ENCODE measurements around the gene ACSL6. TPM values are rescaled to one million over a fixed set of nuclear protein-coding genes. Genes with fewer than 3 reads are reported as not detected.

Gene ACSL6
- total and polyA plus RNA-seq, 10 of the 15 experiments (the other 5 are each of a cell fraction or from before 2014, with no cell fraction given) = 0.06 to 0.53 TPM; not detected in 8

- TF ChIP-seq CUX1 (IDR thresholded peaks at IDR 0.05; ENCODE audit: insufficient replicate concordance, low read depth, low read length) = no peak
- no peak for TF ChIP-seq SIN3A (IDR thresholded peaks at IDR 0.05; ENCODE audit: low read depth, low read length)
Measured at GRCh38 chr5:131987251-131987650, 24.2 kb downstream of the ACSL6 start (continued).

GRCh38 chr5:131986161-131986912 lies 25.1 kb downstream of the ACSL6 start:
- no peak for ATAC-seq
- Histone ChIP-seq H3K4me2 (ENCODE audit: control insufficient read depth, insufficient read depth) (no peak overlapping the region), H4K20me1 (ENCODE audit: control insufficient read depth, insufficient read depth) (no peaks in the 10 kb centered on the region), H3K9me3 (replicated peaks; ENCODE audit: control insufficient read depth, insufficient read depth, low read length) (no peaks in the 10 kb centered on the region), H3K4me1 (ENCODE audit: control insufficient read depth, insufficient read depth, low read length) (no peaks in the 10 kb centered on the region), H3K27me3 (replicated peaks in 1 of 2; ENCODE audit: control insufficient read depth in 2 of 2, insufficient read depth in 2 of 2, low read length in 1 of 2) (peaks cover 0 to 1% of the 10 kb centered on the region in 2 experiments; a peak in 1 of 4 replicates), H3K9ac (ENCODE audit: control insufficient read depth, insufficient read depth, low read length) (no peak overlapping the region), H2AFZ (ENCODE audit: control insufficient read depth, low read depth, low read length) (no peak overlapping the region), H3K4me3 (no peak overlapping the region), H3K79me2 (ENCODE audit: control insufficient read depth, insufficient read depth, low read length) (no peaks in the 10 kb centered on the region), H3K27ac (ENCODE audit: control insufficient read depth, insufficient read depth) (no peak overlapping the region), H3K36me3 (ENCODE audit: control insufficient read depth in 2 of 2, insufficient read depth in 2 of 2, low read length in 1 of 2) (no peaks in the 10 kb centered on the region)
- BruUV-seq (replicated peaks) = no TSS peak
- ChIA-PET CTCF (no interaction called here), POLR2A (no interaction called here), RAD21 (ENCODE audit: unreplicated experiment) (no interaction called here), SMC1A (ENCODE audit: uncharacterized antibody, unreplicated experiment) (no interaction called here)
- no peak for FAIRE-seq
- intact Hi-C loops (cut with micrococcal nuclease; ENCODE audit: unreplicated experiment) = no loop called here
- in situ Hi-C loops (cut with MboI) = no loop called here
- DNase-seq (ENCODE audit: low read depth, low spot score) = no peak
- WGBS (ENCODE audit: insufficient coverage, insufficient replicate concordance, low lambda C conversion rate, missing lambda C conversion rate) = 47% methylated on average over 8 of the region's 8 CpGs
- TF ChIP-seq PAX5 (IDR thresholded peaks at IDR 0.05; ENCODE audit: borderline replicate concordance, low read depth, low read length) (no peak), NKRF (conservative IDR thresholded peaks at IDR 0.05) (no peak), NFYA (IDR thresholded peaks at IDR 0.05; ENCODE audit: borderline replicate concordance, low read depth, low read length) (no peak), MAX (IDR thresholded peaks at IDR 0.05; ENCODE audit: low read depth, low read length) (no peak), SMAD1 (IDR thresholded peaks at IDR 0.05; ENCODE audit: low read depth, partially characterized antibody) (no peak), CREM (IDR thresholded peaks at IDR 0.05; ENCODE audit: low read depth) (no peak), CEBPZ (IDR thresholded peaks at IDR 0.05; ENCODE audit: low read depth, low read length) (no peak), BRCA1 (IDR thresholded peaks at IDR 0.05; ENCODE audit: low read depth, low read length) (no peak), NR2C1 (IDR thresholded peaks at IDR 0.05) (no peak)
